IPS-11a (cell line): ENCODE results near the gene GRIP1.
"Not testable (repeated sequence)": the region's sequence is repeated elsewhere in the genome, so short reads cannot be mapped to it uniquely, and the experiment has no call there.

Experiments used
- H3K4me3 ChIP-seq: one replicate; pipeline ENCODE4 v1.5.1; 2013; ENCODE audit warnings: low read depth, low read length, control low read depth

GRIP1 gene

DNA sequence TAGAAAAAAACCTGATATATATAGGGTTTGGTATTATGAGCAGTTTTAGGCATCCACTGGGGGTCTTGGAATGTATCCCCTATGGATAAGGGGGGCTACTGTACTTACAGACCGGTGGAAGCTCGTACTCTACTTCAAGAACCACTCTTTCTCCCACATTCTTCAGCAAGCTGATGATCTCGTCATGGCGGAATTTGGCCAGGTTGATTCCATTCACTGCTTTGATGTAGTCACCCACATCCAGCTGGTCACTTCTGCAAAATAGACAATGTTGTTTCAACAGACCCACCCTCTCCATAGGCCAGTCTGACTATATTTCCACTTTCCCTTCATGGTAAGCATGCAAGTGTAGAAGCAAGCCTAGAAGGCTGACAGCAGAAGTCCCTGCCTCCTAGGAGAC lies 139.9 kb downstream of the GRIP1 start:
- H3K4me3 ChIP-seq, result no peak overlapping the region

DNA sequence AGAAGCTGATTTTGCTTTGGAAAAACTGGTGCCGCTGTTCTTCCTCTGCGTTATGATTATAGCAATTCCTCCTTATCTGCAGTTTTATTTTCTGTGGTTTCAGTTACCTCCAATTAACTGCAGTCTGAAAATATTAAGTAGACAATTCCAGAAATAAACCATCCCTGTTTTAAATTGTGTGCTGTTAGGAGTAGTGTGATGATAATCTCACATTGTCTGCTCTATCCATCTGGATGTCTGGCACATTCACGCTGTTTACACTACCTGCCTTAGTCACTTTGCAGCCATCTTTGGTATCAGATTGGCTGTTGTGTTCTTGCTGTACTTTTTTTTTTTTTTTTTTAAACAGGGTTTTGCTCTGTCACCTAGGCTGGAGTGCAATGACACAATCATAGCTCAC lies 141.0 kb downstream of the GRIP1 start:
- no peak overlapping the region for H3K4me3 ChIP-seq

DNA sequence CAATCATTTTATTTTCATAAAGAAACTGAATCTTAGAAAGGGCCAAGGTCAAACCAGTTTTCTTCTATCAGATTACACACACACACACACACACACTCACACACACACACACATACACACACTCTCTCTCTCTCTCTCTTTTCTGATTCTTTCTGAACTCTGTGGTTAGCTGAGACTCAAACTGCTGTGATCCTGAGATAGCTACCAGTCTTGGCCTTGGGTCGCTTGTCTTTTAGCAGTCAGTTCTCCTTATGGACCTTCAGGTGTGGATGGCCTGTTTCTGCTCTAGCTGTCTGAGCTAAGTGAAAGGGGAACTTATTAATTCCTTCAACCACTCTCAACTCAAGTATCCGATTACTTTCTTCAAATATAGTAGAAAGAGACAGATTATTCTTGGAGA lies 145.1 kb downstream of the GRIP1 start:
- H3K4me3 ChIP-seq, result no peak overlapping the region

DNA sequence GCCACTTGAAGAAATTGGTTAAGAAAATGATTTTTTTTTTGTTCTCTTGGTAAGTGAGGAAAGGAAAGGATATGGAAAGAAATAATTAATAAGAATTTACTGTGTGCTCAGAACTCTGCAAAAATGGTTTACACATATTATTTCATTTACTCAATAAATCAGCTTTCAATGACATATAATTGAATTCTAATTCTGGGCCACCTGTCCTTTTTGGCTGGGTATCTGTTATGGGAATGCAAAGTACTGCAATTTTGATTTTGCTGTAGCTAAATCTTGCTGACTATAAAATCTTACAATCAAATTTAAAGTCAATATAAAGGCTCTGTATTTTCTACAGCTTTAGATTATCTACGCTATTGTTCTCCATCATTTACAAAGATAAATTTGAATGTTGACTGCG lies 147.1 kb downstream of the GRIP1 start:
- no peak overlapping the region for H3K4me3 ChIP-seq

DNA sequence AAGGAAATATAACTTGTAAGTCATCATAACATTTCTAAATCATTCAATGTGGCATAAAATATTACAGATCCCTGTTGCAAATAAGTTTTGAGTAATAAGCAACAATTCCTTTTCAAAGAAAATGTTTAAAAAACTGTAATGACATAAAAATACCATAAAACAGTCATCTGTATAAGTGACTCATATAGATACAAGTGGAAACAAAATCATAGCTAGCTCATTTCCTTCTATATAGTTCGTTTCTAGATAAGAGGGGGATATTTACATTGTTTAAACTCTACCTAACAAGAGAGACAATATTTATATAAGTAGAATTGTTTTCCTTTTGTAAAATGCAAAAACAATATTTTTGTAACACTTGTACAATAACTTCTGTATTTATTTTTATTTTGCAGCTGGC lies 148.9 kb downstream of the GRIP1 start:
- no peak overlapping the region for H3K4me3 ChIP-seq

DNA sequence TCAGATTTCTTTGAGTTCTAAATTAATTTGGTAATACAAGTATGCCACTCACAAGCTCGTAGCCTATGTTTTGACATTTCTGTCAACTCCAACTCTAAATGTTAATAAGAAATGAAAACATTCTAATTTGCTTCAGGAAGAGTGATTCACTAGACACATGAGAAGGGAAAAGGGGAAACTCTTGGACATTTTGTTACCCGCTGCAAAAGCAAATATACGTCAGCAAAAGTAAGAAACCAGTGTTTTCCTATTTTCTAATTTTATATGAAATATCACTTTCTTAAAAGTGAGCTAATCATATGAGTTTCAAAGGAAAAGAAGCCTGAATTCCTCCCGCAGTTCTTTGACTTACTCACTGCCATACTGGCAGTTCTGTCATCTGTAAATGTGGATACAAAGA lies 162.3 kb downstream of the GRIP1 start:
- no peak overlapping the region for H3K4me3 ChIP-seq

DNA sequence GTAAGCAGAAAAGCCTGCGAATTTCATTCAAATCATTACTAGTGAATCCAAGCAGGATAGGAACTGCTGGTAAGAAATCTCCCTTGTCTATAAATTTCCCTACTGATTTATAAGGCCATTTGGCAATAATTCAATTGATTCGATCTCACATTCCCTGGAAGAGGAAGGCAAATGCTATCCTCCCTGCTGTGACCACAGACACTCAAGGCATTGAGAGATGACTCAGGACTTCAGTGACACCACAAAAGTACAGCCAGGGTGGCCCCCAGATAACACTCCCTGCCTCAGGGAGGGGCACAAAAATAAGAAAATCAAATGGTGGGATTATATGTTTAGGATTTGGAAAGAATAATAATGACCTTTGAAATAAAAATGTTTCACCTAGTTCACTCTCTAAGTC lies 162.7 kb downstream of the GRIP1 start:
- no peak overlapping the region for H3K4me3 ChIP-seq

DNA sequence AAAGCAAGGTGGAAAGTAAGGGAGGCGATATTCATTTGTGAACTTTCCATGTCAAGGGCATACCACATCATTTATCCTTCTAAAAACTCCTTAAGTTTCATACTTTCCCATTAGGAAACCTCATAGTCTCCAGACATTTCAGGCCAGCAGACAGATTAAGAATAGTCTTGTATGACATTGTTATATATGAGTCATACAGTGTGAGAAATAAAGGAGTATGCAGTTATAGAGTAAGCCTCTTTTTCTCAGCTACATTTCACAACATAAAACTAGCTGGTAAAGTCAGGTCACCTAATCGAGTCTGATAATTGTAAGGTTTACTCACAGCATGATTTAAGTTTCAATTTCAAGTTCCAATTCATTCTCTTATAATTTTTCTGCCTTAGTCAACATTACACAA lies 164.3 kb downstream of the GRIP1 start:
- H3K4me3 ChIP-seq, result no peak overlapping the region

DNA sequence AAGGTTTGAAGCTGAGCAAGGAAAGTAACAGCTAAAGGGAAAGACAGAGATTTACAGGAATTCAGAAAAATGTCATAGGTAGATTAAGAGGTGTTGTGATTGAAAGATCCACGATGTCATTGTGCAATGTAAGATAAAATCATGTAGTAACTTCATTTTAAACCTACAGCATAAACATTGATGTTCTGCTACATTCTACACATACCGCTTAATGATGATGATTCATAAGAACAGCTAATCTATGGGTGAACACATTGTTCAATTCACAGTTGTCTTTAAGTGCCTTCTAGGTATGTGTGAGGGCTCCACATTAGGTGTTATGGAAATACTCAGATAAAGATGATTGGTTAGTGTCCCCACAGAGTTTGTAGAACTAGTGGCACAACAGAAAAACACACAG lies 170.9 kb downstream of the GRIP1 start:
- H3K4me3 ChIP-seq, result no peak overlapping the region

DNA sequence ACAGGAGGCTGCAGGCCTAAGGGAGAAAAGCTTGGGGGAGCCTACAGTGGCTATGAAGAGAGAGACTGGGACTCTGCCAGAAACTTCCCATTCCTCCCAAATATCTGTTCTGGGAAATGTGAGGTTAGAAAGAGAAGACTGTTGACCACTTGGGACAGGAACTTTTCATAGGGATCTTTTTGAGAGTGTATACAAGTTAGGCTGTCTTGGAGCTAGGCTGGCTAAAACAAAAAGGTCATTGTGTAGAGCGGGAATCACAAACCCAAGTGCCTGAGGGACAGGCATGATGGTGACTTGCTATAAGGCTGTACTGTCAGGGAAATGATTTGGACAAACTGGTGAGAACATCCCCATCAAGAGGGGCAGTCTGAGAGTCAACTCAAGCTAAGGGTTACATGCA lies 175.1 kb downstream of the GRIP1 start:
- H3K4me3 ChIP-seq, result no peak overlapping the region

DNA sequence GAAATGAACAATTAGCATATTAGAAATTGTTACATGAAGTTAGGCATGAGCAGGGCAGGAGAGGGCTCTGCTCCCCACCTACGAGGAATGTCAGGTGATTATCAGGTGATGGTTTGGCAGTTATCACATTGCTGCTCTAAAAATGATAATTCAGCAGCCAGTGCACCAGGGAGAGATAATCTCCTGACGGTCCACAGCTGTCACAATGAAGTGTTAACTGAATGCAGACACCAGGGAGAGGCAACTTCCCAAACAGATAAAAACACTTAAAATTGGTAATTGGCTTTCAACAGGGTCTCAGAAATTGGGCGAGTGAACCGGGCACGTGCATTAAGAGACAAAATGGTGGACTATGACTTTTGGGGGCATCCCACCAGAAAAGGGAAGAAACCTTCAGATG lies 176.0 kb downstream of the GRIP1 start:
- H3K4me3 ChIP-seq, result no peak overlapping the region

DNA sequence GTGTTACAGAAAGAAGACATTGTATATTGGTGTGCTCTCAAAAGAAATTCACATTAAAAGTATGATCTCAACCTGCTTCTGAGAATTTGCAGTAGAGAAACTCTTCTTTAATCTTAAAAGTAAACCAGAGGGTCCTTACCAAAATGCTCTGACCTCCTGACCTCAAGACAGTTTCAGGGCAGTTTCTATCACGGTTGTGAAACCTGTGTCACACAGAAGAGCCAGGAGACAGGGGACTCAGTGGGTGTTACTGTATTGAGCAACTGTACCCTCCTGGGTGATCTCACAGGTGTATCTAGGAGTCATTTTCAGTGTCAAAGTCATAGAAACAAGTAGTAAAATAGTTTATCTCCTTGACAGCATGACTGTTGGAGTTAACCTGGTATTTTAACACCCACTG lies 178.0 kb downstream of the GRIP1 start:
- H3K4me3 ChIP-seq, result no peak overlapping the region

DNA sequence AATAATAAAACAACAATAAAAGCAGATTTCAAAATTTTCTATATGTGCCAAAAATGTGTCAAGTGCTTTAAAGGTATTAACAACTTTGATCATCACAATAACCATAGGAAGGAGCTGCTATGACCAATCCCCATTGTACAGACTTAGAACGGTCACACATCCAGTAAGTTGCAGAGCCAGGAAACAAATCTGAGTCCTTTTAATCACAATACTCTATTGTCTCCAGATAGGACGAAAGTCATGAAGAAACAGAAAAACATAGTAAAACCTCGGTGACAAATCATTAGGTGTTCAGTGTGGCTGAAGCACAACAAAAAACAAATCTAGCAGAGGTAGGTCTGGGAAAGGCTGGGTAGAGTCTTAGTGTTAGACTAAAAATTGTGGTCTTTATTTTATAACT lies 178.8 kb downstream of the GRIP1 start:
- H3K4me3 ChIP-seq, result no peak overlapping the region

DNA sequence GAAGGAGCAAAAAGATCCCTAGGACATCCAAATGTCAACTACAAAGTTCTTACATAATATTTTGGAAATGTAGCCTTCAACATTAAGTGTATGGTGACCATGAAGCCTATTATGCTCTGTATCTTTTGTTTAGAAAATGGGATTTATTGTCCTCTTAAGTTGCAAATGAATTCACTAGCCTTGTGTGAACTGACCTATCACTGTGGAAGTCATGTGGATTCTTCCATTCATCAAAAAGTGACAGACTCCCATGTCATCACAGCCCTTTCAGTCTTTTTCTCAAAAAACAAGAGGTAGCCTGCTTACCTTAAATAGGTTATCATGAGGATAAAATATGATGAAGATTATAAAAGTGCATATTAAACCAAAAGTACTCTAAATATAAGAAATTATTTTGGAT lies 179.9 kb downstream of the GRIP1 start:
- no peak overlapping the region for H3K4me3 ChIP-seq

DNA sequence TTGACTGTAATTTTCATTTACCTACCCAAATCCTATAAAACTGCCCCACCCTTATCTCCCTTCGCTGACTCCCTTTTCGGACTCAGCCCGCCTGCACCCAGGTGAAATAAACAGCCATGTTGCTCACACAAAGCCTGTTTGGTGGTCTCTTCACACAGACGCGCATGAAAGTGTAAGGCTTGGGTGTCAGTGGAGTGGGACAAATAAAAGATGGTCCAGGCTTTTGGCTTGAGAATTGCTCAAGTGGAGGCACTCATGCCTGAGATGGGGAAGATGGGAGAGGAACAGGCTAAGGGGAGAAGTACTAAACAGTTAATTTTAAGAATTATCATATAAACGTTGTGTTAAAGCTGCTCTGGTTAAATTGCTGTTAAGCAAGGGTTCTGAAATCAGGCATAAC lies 180.8 kb downstream of the GRIP1 start:
- H3K4me3 ChIP-seq, result not testable (repeated sequence)

DNA sequence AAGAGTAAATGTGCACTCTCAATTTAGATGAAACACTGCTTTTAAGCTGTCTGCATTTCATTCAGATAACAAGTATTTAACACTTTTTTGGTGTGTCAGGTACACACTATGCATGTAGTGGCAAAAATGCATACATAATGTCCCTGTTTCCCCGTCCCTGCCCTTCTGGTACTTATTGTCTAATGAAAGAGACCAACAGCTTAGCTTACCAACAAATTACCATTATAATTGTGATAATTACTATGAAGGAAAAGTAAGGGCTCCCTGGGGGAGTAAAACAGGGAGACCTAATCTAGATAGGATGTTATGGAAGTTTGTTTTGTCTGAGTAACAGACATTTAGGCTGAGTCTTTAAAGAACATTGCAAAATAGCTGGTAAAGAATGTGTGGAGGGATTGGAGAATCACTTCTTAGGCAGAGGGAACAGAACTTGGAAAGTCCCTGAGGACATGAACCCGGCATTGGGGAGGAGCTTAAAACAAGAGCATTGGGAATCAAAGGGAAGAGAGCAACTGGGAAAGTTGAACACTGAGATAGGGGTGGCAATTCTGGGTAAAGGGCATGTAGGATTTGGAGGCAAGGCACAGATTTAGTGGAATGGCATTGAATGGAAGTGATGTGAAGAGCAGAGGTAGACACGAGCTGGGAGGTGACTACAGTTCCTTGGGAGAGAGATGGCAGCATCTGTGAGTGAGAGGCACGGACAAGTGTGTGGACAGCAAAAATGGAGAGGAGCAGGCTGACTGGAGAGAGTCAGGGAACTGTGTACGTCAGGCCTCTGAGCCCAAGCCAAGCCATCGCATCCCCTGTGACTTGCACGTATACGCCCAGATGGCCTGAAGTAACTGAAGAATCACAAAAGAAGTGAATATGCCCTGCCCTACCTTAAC lies 181.6 kb downstream of the GRIP1 start:
- H3K4me3 ChIP-seq, result no peak overlapping the region

DNA sequence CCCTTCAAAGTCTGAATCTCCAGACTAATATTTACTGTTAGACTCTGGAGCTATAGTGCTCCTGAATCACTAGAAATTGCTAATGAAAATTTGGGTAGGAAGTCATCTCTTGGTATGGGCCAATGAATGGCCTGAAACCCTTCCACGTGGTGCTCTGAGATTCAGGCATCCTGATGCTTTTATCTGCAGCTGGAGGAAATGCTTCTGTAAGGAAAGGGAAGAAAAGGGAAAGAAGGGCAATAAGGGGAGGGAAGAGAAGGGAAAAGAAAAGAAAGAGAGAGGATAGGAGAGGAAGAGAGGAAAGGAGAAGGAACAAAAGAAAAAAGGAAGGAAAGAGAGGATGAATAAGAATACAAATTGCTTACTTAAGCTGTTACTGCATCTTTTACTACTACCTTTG lies 182.3 kb downstream of the GRIP1 start:
- no peak overlapping the region for H3K4me3 ChIP-seq

DNA sequence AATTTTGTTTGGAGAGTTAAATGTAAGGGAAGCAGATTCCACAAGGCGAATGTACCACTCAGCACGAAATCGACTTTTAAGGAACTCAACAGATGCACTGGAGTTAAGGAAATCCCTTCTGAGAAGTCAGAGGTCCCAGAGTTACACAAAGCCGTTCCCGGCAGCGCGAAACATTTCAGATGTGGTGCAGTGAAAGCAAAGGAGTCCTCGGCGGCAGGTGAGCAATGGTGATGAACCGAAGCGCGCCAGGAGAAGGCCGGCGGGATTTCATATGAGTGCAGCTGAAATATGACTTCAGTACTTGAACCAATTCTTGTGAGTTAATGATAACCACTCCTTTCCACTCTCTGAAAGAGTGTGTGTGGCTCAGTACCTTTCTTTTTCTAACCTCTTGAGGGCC lies 183.2 kb downstream of the GRIP1 start:
- no peak overlapping the region for H3K4me3 ChIP-seq

DNA sequence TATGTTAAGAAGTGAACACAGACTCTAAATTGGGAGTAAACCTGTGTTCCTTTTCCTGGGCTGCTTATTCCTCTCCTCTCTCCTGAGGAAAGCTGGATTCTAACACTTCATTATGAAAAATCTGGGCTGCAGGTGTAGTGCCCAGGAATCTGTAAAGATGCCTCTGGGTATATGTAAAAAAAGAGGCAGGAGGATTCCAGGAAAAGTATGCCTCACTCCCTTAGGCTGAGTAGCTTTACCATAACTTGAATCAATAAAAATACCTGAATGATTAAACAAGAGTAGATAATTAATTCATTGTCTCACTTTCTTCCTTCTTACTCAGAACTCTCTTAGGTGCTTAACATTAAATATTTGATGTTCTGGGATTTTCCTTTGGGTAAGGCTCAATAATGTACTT lies 185.1 kb downstream of the GRIP1 start:
- no peak overlapping the region for H3K4me3 ChIP-seq

DNA sequence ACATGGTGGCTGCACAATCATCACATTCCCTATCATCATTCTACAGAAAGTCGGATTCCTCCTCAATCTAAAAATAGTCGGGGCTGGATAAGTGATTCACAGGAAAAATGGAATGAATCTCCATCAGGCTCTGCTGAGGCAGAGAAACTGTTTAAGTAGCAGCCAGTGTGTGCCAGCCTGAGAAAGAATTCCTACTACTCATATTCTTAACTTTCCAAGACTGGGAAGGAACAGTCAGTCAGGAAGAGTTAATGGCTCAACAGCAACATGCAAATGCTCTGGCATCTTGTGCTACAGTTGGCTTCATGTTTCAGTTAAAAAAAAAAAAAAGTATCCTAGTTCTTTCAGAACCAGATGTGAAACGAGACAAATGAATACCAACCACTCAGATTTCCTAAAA lies 187.0 kb downstream of the GRIP1 start:
- no peak overlapping the region for H3K4me3 ChIP-seq

DNA sequence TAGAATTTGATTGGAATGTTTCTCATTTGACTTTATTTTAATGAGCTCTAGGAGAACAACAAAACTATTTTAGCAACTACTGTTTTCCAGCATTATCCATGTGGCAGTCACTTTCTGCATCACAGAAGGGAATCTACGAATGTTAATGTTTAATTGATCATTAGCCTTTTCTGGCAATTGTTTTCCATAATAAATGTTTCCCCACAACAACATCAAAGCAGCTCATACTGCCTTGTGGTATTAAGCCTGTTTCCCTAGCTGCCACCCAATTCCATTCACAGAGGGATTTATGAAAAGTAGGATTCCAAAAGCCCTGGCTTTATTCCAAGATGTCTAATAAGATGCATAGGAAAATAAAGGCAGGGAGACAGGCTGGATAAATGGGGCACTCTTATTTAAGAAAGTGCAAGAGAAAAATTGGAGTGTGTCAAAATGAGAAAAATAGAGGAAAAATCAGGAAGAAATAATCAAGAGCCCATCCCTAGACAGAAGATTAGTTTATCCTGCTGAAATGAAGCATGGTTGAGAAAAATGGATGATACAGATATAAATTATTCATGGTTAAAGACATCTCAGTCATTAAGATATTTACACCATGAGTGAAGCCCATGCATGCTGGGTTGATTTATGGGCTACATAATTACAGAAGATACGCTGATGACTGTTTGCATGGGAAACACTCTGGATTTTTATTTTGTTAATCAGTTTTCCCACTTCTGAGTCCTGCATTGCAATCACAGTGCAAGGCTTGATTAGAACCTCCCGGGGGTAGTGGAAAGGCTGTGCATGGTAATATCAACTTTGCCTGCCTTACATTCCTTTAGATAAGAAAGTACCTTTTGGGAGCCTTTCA lies 196.3 kb downstream of the GRIP1 start:
- no peak overlapping the region for H3K4me3 ChIP-seq

DNA sequence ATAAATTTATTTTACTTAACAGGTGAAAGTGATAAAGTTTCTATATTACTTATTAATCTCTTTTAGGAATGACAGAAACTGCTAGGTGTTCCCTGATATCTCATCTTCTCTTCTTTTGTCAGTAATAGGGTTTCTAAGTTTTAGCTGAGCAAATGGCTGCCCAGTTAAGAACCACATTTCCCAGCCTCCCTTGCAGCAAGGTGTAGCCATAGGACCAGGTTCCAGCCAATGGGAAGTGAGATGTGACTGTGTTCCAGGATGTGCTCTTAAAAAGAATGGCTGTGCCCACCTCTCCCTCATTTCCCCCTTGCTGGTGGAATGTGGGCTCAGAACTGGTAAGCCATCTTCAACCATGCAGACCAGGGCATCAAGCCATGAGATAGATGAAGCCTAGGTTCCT lies 210.9 kb downstream of the GRIP1 start:
- no peak overlapping the region for H3K4me3 ChIP-seq
